ENCODE data around the gene C19orf25. TPM values are rescaled to one million over a fixed set of nuclear protein-coding genes. Genes with fewer than 3 reads are reported as not detected.
"Not testable (repeated sequence)": the region's sequence is repeated elsewhere in the genome, so short reads cannot be mapped to it uniquely, and the experiment has no call there.

C19orf25 gene
- total and polyA plus RNA-seq, 4 donors, result 24.1 to 42.6 (median 34.5) TPM

DNA sequence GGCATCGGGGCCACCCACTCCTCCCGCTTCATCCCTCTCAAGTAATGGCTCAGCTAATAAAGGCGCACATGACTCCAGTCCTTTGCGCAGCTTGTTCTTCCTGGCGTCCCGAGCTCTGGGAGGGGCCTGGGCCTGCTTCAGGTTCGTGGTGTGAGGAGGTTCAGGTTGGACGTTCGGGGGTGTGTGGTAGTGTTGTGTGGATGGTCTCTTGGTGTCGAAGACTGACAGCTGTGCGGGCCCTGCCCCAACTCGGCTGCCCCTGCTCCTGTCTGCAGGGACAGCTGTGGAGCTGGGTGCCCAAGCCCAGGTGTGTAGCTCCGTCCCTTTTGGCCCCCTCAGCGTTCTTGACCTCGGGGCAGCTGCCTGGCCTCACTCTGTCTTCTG is 38.6 kb downstream of the C19orf25 start:
- TF ChIP-seq, protein P1, sequence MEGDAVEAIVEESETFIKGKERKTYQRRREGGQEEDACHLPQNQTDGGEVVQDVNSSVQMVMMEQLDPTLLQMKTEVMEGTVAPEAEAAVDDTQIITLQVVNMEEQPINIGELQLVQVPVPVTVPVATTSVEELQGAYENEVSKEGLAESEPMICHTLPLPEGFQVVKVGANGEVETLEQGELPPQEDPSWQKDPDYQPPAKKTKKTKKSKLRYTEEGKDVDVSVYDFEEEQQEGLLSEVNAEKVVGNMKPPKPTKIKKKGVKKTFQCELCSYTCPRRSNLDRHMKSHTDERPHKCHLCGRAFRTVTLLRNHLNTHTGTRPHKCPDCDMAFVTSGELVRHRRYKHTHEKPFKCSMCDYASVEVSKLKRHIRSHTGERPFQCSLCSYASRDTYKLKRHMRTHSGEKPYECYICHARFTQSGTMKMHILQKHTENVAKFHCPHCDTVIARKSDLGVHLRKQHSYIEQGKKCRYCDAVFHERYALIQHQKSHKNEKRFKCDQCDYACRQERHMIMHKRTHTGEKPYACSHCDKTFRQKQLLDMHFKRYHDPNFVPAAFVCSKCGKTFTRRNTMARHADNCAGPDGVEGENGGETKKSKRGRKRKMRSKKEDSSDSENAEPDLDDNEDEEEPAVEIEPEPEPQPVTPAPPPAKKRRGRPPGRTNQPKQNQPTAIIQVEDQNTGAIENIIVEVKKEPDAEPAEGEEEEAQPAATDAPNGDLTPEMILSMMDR (IDR thresholded peaks at IDR 0.05; ENCODE audit: control extremely low read depth, extremely low read depth), result no peak
- H3K27me3 ChIP-seq (ENCODE audit: control insufficient read depth in 3 of 3, insufficient read depth in 3 of 3, low read length in 2 of 3), result peaks cover 0 to 2% (median 0%) of the 10 kb centered on the region in 3 donors
- DNase-seq (no peak), ATAC-seq (ENCODE audit: insufficient read depth, low FRiP score) (no peak)
- H3K27ac ChIP-seq (ENCODE audit: low read depth in 1 of 2, low read length in 1 of 2), result no peak overlapping the region
- no peak overlapping the region for H3K4me3 ChIP-seq
- no peak overlapping the region for H3K9ac ChIP-seq (ENCODE audit: insufficient read depth in 1 of 2, low read length in 2 of 2)
- no peaks in the 10 kb centered on the region for H3K9me3 ChIP-seq (ENCODE audit: control insufficient read depth in 4 of 4, insufficient read depth in 3 of 4, low read length in 3 of 4)
- WGBS, 2 donors, result 89 to 94% methylated on average over 15 of the region's 15 CpGs
- peaks cover 0 to 17% (median 3%) of the 10 kb centered on the region in 5 donors for H3K4me1 ChIP-seq (ENCODE audit: control insufficient read depth in 5 of 5, insufficient read depth in 5 of 5, low read length in 5 of 5)
- H3K36me3 ChIP-seq (ENCODE audit: control insufficient read depth in 4 of 4, insufficient read depth in 4 of 4, low read length in 4 of 4), result peaks cover 19 to 35% (median 30%) of the 10 kb centered on the region in 4 donors

DNA sequence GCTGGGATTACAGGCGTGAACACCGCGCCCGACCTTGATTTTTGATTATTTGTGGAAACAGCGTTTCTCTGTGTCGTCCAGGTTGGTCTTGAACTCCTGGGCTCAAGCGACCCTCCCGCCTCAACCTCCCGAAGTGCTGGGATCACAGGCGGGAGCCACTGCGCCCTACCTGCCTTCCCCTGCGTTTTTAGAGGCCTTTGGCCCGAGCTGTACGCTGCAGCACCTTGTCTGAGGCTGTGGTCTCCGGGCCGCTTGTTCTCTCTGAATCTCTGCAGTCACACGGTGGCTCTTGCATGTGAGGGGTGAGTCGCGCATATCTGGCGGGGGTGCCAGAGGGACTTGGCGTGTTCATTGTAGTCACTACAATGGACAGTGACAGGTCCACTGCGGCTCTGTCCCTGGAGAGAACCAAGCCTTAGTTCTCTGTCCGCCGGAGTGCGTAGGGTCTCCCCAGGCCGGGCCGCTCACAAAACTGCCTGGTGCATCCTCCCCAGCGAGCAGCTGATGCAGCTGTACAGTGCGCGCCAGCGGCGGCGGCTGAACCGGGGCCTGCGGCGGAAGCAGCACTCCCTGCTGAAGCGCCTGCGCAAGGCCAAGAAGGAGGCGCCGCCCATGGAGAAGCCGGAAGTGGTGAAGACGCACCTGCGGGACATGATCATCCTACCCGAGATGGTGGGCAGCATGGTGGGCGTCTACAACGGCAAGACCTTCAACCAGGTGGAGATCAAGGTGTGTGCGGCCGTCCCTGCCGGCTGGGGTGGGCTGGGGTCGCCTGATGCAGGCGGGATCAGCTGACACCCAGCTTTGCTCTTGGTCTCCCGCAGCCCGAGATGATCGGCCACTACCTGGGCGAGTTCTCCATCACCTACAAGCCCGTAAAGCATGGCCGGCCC is 39.2 kb downstream of the C19orf25 start:
- not testable (repeated sequence) for H3K27ac ChIP-seq (ENCODE audit: low read depth in 1 of 2, low read length in 1 of 2); DNase-seq; ATAC-seq (ENCODE audit: insufficient read depth, low FRiP score); H3K27me3 ChIP-seq (ENCODE audit: control insufficient read depth in 3 of 3, insufficient read depth in 3 of 3, low read length in 2 of 3); H3K9me3 ChIP-seq (ENCODE audit: control insufficient read depth in 4 of 4, insufficient read depth in 3 of 4, low read length in 3 of 4)
- Histone ChIP-seq H3K36me3 (ENCODE audit: control insufficient read depth in 4 of 4, insufficient read depth in 4 of 4, low read length in 4 of 4) (peaks cover 19 to 39% (median 31%) of the 10 kb centered on the region in 4 donors), H3K4me3 (peak overlapping the region; percentile 98), H3K9ac (ENCODE audit: insufficient read depth in 1 of 2, low read length in 2 of 2) (peak overlapping the region; percentile 77 to 95), H3K4me1 (ENCODE audit: control insufficient read depth in 5 of 5, insufficient read depth in 5 of 5, low read length in 5 of 5) (peaks cover 0 to 17% (median 3%) of the 10 kb centered on the region in 5 donors)
- WGBS, 2 donors, result 85 to 88% methylated on average over 56 to 57 of the region's 57 CpGs

DNA sequence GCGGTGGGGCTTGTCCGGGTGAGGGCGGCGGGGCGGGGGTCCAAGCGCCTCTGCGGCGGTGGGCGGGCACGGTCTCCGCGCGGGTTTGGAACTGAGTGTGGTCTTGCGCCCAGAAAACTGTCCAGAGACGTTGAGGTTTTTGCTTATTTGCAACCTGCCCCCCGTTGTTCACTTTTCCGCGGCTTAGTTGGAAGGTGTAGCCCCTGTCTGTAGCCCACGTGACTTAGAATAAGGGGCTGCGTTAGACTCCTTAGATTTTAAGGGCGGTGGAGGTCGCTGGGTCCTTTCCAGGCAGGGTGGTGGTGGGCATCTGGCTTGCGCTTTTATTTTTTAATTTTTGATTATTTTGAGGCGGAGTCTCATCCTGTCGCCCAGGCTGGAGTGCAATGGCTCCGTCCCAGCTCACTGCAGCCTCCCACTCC is 40.1 kb downstream of the C19orf25 start:
- no peak for ATAC-seq (ENCODE audit: insufficient read depth, low FRiP score)
- peak overlapping the region in 1 of 2 donors; percentile 73 for H3K27ac ChIP-seq (ENCODE audit: low read depth in 1 of 2, low read length in 1 of 2)

More for the DNA sequence above, 40.1 kb downstream of the C19orf25 start:
- Histone ChIP-seq H3K9ac (ENCODE audit: insufficient read depth in 1 of 2, low read length in 2 of 2) (peak overlapping the region; percentile 77 to 95), H3K4me3 (peak overlapping the region; percentile 98), H3K9me3 (ENCODE audit: control insufficient read depth in 4 of 4, insufficient read depth in 3 of 4, low read length in 3 of 4) (no peaks in the 10 kb centered on the region), H3K27me3 (ENCODE audit: control insufficient read depth in 3 of 3, insufficient read depth in 3 of 3, low read length in 2 of 3) (no peaks in the 10 kb centered on the region), H3K4me1 (ENCODE audit: control insufficient read depth in 5 of 5, insufficient read depth in 5 of 5, low read length in 5 of 5) (peaks cover 0 to 17% (median 3%) of the 10 kb centered on the region in 5 donors), H3K36me3 (ENCODE audit: control insufficient read depth in 4 of 4, insufficient read depth in 4 of 4, low read length in 4 of 4) (peaks cover 19 to 47% (median 33%) of the 10 kb centered on the region in 4 donors)
- TF ChIP-seq, protein P1 (IDR thresholded peaks at IDR 0.05; ENCODE audit: control extremely low read depth, extremely low read depth), result no peak
- no peak for DNase-seq
- 1 to 2% methylated on average over 23 to 26 of the region's 26 CpGs for WGBS, 2 donors

All from lung (tissue), 12 donors.